HG03039 (cell line): ENCODE results near the gene MYH7.
"Not testable (repeated sequence)": the region's sequence is repeated elsewhere in the genome, so short reads cannot be mapped to it uniquely, and the experiment has no call there.

Experiments used
- ATAC-seq: cut with Tn5 transposase; IDR thresholded peaks from one replicate; pipeline ENCODE4 v1.9.1; 2021; ENCODE audit warnings: mild to moderate bottlenecking, moderate library complexity; ENCODE audit not compliant: unreplicated experiment

The MYH7 gene

GRCh38 chr14:23409475-23409874 is 26.0 kb downstream of the MYH7 start:
- no peak for ATAC-seq

GRCh38 chr14:23408307-23408630 is 27.2 kb downstream of the MYH7 start:
- no peak for ATAC-seq

DNA sequence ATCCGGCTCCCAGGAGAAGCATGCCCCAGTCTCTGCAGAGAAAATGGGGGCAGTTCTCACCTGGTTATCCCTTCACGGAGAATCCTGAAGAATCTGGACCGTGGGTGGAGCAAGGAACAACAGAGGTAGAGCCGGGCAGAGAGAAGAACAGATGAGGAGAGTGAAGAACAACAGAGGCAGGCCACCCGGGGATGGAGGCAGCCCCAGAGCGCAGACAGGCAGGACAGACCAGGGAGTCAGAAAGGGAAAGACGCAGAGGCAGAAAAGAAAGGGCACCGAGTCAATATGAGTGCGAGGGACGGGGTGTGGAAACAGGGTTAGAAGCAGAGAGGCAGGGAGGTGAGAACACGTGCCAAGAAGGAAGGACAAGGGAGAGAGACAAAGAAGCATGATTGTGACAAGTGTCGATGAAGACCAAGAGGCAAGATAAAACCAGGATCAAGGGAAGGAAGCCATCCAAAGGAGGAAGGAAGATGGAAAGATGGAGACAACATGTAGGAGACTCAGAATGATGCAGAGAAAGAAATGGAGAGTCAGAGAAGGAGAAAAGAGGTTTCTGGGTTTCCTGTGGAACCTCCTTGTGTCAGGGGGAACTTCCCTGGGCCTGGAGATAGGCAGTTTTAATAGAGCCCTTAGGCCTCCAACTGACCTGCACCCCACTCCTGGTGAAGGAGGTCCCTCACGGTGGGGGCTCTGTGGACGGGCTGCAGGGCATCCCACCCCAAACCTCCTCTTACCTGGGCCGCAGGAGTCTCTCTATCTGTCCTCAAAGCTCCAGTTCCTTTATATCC is 27.7 kb downstream of the MYH7 start, which contains the start of gene MYH6:
MYH6 (minus strand) TSS at position 758 of the 791 bp plus-strand sequence. CDS start 1,050 bp downstream, outside the sequence.
- no peak for ATAC-seq

GRCh38 chr14:23406725-23407355 is 28.6 kb downstream of the MYH7 start:
- ATAC-seq: no peak

DNA sequence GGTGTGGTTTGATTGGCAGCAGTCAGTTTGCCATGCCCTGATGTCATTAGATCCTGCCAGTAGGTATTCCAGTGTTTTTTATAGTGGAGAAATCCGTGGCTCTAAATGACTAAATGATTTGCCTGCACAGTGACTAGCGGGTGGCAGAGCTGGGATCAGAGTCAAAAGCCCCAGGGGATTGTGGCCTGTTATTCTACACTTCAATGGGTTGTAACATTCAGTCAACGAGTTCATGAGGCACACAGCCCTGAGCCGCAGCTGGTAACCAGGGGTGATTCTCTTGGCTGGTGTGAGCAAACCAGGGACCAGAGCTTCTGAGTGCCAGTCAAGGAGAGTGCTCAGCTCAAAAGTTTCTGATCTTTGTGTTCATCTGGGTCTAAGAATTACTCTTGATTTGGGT is 29.2 kb downstream of the MYH7 start:
- ATAC-seq: no peak

GRCh38 chr14:23405516-23406025 is 29.9 kb downstream of the MYH7 start:
- ATAC-seq: no peak

- no peak for ATAC-seq
Measured at GRCh38 chr14:23405096-23405495, 30.4 kb downstream of the MYH7 start.

GRCh38 chr14:23404331-23404900 is 31.0 kb downstream of the MYH7 start:
- ATAC-seq: no peak

DNA sequence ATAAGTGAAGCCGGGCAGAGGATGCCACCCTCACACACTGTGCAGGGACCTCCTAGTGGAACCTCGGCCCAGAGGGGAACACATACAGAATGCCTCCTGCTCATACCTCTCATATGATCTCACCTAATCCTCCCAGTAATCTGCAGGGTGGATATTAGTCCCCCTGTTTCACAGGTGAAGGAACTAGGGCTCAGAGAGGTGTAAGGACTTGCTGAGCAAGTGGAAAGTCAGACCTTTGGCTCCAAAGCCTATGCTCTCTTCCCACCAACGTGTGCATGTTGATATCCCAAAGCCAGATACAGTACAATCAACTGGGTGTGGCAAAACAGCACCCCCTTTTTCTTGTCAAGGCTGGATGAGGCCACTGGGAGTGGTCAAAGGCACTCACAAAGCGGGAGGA is 31.6 kb downstream of the MYH7 start:
- ATAC-seq: no peak

- ATAC-seq: no peak
Measured at GRCh38 chr14:23403139-23403438, 32.4 kb downstream of the MYH7 start.

GRCh38 chr14:23402296-23403138 is 32.9 kb downstream of the MYH7 start:
- no peak for ATAC-seq

- no peak for ATAC-seq
Measured at GRCh38 chr14:23401291-23401690, 34.2 kb downstream of the MYH7 start.

DNA sequence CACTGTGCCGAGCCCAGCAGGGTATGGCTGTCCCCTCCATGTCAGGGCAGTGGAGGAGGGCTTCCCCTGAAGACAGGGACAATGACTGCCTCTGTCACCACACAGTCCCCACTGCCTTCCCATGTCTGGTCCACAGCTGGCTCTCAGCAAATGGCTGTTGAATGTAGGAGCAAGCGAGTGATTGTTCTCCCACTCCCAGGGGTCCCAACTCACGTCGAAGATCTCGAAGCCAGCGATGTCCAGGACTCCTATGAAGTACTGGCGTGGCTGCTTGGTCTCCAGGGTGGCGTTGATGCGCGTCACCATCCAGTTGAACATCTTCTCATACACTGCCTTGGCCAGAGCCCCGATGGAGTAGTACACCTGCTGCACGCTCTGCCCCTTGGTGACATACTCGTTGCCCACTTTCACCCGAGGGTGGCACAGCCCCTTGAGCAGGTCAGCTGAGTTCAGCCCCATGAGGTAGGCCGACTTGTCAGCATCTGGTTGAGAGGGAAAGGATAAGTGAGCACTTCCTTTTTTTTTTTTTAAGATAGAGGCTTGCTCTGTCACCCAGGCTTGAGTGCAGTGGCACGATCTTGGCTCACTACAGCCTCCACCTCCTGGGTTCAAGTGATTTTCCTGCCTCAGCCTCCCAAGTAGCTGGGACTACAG is 34.8 kb downstream of the MYH7 start:
- ATAC-seq: not testable (repeated sequence)

DNA sequence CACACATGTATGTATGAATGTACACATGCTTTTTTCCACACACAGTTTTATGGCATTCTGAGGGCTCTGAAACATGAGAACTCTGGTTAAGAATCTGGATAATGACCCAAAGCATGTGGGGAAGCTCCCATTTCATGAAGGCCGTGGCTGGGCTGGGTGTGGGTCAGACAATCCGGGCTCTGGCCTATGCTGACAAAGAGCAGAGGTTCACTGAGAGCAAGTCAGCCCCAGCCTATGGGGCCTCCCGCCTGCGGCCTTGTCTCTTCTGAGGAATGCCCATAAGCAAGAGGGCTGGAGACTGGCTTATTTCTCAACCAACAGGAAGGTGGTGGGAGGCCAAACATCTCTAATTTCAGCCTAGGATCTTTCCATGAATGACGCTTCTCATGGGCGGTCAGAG is 35.9 kb downstream of the MYH7 start:
- ATAC-seq: no peak

- ATAC-seq: no peak
Measured at GRCh38 chr14:23399136-23399535, 36.3 kb downstream of the MYH7 start.

DNA sequence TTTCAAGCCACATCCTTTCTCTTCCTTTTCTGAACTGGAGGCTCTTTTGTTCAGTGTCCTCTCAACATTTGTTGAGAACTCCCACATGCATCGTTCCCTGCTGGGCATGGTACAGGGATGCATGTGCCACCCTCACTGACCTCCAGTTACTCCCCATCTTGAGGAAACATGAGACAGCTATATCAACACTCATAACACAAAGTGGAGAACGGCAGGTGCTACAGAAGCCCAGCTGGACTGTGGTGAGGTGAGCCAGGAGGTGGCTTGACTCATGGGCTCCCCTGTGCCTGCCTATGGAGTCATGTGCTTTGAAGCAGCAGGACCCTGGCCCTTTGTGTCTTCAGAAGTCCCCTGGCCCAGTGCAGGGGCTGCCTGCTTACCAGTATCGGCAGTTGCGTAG is 37.1 kb downstream of the MYH7 start:
- no peak for ATAC-seq

DNA sequence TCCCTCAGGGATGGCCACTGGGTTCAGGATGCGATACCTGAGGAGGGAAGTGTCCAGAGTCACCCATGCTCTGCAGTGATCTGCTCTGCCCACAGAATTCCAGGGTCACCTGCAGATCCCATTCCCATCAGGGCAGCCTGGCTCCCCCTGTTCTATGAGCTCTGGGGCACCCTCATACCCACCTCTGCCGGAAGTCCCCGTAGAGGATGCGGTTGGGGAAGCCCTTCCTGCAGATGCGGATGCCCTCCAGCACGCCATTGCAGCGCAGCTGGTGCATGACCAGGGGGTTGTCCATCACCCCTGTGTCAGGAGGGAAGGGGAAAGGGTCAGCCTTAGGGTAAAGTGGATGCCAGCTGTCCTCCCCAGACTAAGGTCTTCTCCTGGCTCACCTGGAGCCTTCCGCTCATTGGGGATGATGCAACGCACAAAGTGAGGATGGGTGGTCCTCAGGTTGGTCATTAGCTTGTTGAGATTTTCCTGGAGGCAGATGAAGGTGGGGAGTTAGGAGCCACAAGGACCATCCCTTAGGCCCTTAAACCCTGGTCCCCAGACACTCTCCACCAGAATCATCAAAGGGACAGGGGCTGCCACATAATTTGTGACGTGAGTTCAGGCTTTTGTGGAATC is 38.6 kb downstream of the MYH7 start:
- no peak for ATAC-seq

- ATAC-seq: no peak
Measured at GRCh38 chr14:23396126-23396525, 39.3 kb downstream of the MYH7 start.

DNA sequence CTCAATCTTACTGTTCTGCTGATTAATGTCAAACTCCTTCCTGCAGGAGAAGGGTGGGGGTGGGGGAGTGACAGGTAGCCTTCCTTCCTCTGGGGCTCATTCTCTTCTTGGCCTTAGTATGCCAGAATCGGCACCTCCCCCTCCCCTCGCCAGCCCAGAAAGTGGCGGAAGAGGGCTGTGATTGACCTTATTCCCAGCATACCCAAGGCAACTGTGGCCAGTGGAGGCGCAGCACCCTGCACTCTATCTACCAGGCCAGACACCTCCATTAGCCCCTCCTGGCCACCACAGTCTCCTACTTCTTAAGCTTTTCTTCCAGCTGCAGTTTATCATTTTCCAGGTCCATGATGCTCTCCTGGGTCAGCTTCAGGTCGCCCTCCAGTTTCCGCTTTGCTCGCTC is 42.8 kb downstream of the MYH7 start:
- ATAC-seq: no peak

DNA sequence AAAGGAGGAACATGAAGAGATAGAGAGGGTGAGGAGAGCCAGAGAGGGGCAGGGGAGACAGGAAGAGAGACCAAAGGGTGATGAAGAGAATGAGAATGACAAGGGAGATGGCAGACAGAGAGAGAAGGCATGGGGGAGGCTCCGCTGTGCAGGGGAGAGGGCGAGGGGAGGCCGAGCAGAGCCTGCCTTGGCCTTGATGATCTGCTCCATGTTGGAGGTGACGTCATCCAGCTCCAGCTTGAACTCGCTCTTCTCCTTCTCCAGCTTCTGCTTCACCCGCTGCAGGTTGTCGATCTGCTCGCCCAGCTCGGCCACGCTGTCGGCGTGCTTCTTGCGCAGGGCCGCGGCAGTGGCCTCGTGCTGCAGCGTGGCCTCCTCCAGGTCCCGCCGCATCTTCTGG is 45.6 kb downstream of the MYH7 start:
- ATAC-seq: not testable (repeated sequence)
